Adipose tissue (tissue), 3 donors: ENCODE results near the gene BCAR1. TPM values are rescaled to one million over a fixed set of nuclear protein-coding genes. Genes with fewer than 3 reads are reported as not detected.
"Not testable (repeated sequence)": the region's sequence is repeated elsewhere in the genome, so short reads cannot be mapped to it uniquely, and the experiment has no call there.

Source experiments
- H3K27ac ChIP-seq: one replicate; pipeline ENCODE4 v1.5.1; 2013; ENCODE audit warnings: low read depth, low read length
- WGBS, 3 donors: extraction: QIAGEN DNeasy Blood & Tissue Kit; methylation state at CpG; one replicate each; pipeline ENCODE4 v1.1.7; 2013; 5-methylcytosine and 5-hydroxymethylcytosine counted together
- polyA plus RNA-seq, 3 donors: library from polyadenylated mRNA; stranded (reverse); fragments of 200-250 nt; gene quantifications; one replicate each; pipeline ENCODE4 v1.2.3, GENCODE V29; 2013
- donor health status: healthy with polysubstance abuse.
- donor health status: Bipolar disorder and iron deficiency.
- donor health status: healthy.

Gene BCAR1
- polyA plus RNA-seq, 3 donors, result 28.6 to 64.0 (median 28.7) TPM

DNA sequence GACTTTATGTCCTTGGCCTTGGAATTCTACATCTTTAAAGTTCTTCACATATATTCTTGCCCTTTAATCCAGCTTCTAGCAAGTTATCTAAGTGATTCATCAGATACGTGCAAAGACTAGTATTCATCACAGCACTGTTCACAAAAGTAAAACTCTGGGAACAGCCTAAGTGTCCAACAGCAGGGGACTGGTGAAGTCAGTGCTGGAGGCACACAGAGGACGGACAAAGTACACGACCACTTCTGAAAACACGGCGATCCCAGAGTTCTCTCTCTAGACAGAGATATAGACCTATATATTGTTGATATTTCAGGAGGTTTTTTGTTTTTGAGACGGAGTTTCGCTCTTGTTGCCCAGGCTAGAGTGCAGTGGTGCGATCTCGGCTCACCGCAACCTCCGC, 19.9 kb downstream of the BCAR1 start:
- 83 to 89% (median 83%) methylated on average over 11 of the region's 11 CpGs for WGBS, 3 donors
- H3K27ac ChIP-seq, result no peak overlapping the region

DNA sequence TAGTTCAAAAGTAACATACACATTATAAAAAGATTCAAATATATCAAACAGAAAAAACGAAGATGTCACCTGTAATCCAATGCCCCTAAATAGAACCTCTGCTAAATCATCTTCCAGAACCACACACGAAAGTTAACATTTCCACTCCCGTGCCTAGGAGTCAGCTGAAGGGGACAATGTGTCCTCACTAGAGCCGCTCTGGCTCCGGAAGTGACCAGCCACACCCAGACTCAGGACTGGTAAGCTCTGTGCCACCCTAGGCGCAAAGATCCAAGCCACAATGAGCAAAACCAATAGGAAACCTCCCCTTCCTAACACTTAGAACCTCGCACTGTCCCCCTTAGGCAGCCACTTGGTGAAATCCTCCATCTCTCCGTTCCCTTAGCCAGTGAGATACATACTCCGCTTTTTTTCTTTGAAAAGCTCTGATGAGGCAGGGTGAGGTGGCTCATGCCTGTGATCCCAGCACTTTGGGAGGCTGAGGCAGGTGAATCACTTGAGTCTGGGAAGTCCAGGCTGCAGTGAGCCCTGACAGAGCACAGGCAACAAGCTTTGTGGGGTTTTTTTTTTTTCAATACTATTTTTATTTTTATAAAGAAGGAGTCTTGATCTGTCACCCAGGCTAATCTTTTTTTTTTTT, 20.8 kb downstream of the BCAR1 start:
- whole genome bisulfite sequencing, 3 donors, result 51 to 82% (median 82%) methylated on average over 9 of the region's 9 CpGs
- H3K27ac ChIP-seq, result no peak overlapping the region

- H3K27ac ChIP-seq, result no peak overlapping the region
- WGBS, 3 donors, result 46 to 93% (median 91%) methylated on average over 47 to 48 of the region's 48 CpGs
These were observed 22.0 kb downstream of the BCAR1 start for GRCh38 chr16:75229172-75230031.

GRCh38 chr16:75228143-75228976, 23.1 kb downstream of the BCAR1 start:
- H3K27ac ChIP-seq, result no peak overlapping the region
- 41 to 89% (median 88%) methylated on average over 17 of the region's 17 CpGs for WGBS, 3 donors

DNA sequence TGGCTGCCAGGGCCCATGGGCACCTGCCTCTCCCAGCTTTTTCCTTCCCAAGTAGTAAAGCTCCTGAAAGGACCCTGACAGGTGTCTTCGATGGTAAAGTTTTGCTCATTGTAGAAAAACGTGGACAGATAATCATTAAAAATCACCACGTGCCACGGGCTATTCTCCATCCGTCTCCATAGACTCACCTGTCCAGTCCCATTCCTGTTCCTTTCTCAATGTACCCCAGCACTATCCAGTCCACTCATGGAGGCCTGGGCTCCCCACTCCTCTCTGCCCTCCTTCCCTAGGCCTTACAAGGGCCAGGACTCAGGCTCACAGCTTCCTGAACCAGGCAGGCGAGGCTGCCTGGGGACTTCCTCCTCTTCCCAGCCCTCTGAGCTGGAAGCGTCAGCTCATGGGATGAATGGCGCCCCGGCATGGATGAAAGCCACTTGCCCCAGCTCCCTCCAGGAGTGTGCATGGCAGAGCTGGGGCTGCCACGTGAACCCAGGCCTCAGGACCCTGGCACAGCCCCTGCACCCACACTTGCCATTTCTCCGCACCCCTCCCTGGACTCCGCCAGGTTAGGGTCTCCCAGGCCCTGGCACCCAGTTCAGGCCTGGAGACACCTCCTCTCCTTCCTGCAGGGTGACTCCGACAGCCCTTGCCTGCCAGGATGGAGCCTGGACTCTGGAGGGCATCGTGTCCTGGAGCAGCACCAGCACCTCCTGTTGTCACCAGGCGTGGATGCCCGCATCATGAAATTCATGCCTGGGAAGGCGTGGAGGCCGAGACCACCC, 23.9 kb downstream of the BCAR1 start:
- 29 to 84% (median 79%) methylated on average over 18 of the region's 18 CpGs for WGBS, 3 donors
- no peak overlapping the region for H3K27ac ChIP-seq

GRCh38 chr16:75226550-75227360, 24.7 kb downstream of the BCAR1 start:
- no peak overlapping the region for H3K27ac ChIP-seq
- WGBS, 3 donors, result 32 to 69% (median 60%) methylated on average over 22 of the region's 22 CpGs

GRCh38 chr16:75225678-75226515, 25.5 kb downstream of the BCAR1 start:
- WGBS, 3 donors, result 35 to 71% (median 65%) methylated on average over 23 to 26 of the region's 26 CpGs
- H3K27ac ChIP-seq, result no peak overlapping the region

- H3K27ac ChIP-seq, result no peak overlapping the region
- WGBS, 3 donors, result 25 to 60% (median 52%) methylated on average over 12 of the region's 12 CpGs
These were observed 26.3 kb downstream of the BCAR1 start for GRCh38 chr16:75225092-75225491.

- no peak overlapping the region for H3K27ac ChIP-seq
- 43 to 72% (median 58%) methylated on average over 20 of the region's 20 CpGs for WGBS, 3 donors
These were observed 26.9 kb downstream of the BCAR1 start for GRCh38 chr16:75224306-75225082.

- 68 to 84% (median 81%) methylated on average over 7 to 10 of the region's 20 CpGs for WGBS, 3 donors
- H3K27ac ChIP-seq, result not testable (repeated sequence)
These were observed 28.3 kb downstream of the BCAR1 start for GRCh38 chr16:75223129-75223528.

GRCh38 chr16:75222271-75222783, 29.1 kb downstream of the BCAR1 start:
- H3K27ac ChIP-seq, result no peak overlapping the region

DNA sequence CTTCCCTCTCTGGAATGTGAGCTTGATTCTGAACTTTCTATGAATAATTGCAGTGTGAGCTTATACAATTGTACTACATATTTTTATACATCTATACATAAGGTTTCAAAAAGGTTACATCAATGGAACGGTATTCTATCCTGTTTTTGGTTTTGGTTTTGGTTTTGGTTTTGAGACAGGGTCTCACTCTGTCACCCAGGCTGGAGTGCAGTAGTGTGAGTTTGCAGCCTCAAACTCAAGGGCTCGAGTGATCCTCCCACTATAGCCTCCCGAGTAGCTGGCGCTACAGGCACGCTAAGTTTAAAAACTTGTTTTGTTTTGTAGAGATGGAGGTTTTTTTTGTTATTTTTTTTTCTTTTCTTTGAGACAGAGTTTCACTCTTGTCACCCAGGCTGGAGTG, 31.6 kb downstream of the BCAR1 start:
- 28 to 62% (median 55%) methylated on average over 5 of the region's 5 CpGs for WGBS, 3 donors
- H3K27ac ChIP-seq, result no peak overlapping the region

More at GRCh38 chr16:75222271-75222783, 29.1 kb downstream of the BCAR1 start:
- WGBS, 3 donors, result 46 to 70% (median 69%) methylated on average over 16 of the region's 16 CpGs

- 31 to 71% (median 63%) methylated on average over 3 to 4 of the region's 4 CpGs for WGBS, 3 donors
- H3K27ac ChIP-seq, result no peak overlapping the region
These were observed 32.3 kb downstream of the BCAR1 start for GRCh38 chr16:75219088-75219487.

DNA sequence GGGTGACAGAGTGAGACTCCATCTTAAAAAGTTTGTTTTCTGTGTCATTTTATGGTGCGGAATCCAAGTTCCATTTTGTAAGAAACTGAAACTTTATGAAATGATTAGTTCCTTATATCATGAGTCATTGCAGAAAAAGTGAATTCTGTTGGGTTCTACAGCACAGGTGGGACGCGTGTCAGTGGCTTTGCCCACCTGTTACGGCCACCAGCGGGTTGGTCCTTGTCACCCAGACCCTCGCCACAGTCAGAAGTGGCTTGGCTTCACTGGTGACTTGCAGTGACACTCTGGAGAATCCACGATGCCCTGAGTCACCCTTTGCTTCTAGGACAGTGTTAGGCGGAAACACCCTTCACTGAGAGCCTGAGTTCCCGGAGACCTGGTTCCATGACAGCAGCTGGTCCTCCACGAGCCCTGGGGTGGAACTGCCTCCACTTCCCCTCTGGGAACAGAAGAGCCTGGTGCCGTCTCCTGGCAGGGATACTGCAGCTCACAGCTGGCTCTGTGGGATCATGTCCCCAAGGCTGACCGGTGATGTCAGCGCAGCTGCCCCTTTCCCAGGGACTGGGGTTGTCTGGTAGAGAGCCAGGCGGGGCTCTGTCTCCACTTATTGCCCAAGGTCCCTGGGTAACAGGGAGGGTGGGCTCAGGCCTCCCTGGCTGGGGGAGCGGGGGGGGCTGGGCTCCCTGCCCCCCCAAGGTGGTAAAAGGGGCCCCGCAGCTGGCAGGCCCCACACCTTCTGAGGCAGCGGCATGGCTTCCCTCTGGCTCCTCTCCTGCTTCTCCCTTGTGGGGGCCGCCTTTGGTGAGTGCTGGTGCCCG, 33.0 kb downstream of the BCAR1 start, which contains the start of gene CTRB1:
Gene CTRB1, plus strand, starts transcription at position 733 of the 821 bp plus-strand sequence. Its CDS starts 20 bp downstream, at position 753.
- WGBS, 3 donors, result 47 to 88% (median 86%) methylated on average over 17 to 19 of the region's 19 CpGs
- H3K27ac ChIP-seq, result no peak within 1 kb of the TSS

- 46 to 94% (median 91%) methylated on average over 11 of the region's 11 CpGs for WGBS, 3 donors
- H3K27ac ChIP-seq, result no peak overlapping the region
These were observed 34.0 kb downstream of the BCAR1 start for GRCh38 chr16:75217389-75217851.
